ENCODE results near the gene NACC2. TPM values are rescaled to one million over a fixed set of nuclear protein-coding genes. Genes with fewer than 3 reads are reported as not detected.

Gene NACC2
- total RNA-seq, 4 donors from 2014 or later = 26.0 to 51.7 (median 43.5) TPM

- no peaks in the 10 kb centered on the region for H3K27me3 ChIP-seq
- ATAC-seq = peak; percentile 4 to 17
- H3K27ac ChIP-seq = peak overlapping the region; percentile 93 to 100 (median 97)
- in situ Hi-C loops (cut with MboI; ENCODE audit: low sequenced_read_pairs in 4 of 4) = no loop called here
- DNase-seq = peak in 1 of 2 donors; percentile 69
- peak overlapping the region; percentile 71 to 97 (median 84) for H3K4me3 ChIP-seq
- no peaks in the 10 kb centered on the region for H3K9me3 ChIP-seq
- TF ChIP-seq, protein P1, sequence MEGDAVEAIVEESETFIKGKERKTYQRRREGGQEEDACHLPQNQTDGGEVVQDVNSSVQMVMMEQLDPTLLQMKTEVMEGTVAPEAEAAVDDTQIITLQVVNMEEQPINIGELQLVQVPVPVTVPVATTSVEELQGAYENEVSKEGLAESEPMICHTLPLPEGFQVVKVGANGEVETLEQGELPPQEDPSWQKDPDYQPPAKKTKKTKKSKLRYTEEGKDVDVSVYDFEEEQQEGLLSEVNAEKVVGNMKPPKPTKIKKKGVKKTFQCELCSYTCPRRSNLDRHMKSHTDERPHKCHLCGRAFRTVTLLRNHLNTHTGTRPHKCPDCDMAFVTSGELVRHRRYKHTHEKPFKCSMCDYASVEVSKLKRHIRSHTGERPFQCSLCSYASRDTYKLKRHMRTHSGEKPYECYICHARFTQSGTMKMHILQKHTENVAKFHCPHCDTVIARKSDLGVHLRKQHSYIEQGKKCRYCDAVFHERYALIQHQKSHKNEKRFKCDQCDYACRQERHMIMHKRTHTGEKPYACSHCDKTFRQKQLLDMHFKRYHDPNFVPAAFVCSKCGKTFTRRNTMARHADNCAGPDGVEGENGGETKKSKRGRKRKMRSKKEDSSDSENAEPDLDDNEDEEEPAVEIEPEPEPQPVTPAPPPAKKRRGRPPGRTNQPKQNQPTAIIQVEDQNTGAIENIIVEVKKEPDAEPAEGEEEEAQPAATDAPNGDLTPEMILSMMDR (IDR thresholded peaks at IDR 0.05 in 4 of 5, conservative IDR thresholded peaks at IDR 0.05 in 1 of 5) = no peak
- no peak for TF ChIP-seq POLR2A (IDR thresholded peaks at IDR 0.05)
- H3K4me1 ChIP-seq = peaks cover 14 to 20% of the 10 kb centered on the region in 2 donors
- H3K36me3 ChIP-seq = peaks cover 0 to 14% of the 10 kb centered on the region in 2 donors
- intact Hi-C loops (cut with DNase I; ENCODE audit: low total_unique reads) = loop anchor here (5.0 kb wide), 1 partner anchor 90 kb away; no protein-coding TSS in a partner anchor
These were observed 22.3 kb upstream of the NACC2 start for GRCh38 chr9:136117291-136117915.

DNA sequence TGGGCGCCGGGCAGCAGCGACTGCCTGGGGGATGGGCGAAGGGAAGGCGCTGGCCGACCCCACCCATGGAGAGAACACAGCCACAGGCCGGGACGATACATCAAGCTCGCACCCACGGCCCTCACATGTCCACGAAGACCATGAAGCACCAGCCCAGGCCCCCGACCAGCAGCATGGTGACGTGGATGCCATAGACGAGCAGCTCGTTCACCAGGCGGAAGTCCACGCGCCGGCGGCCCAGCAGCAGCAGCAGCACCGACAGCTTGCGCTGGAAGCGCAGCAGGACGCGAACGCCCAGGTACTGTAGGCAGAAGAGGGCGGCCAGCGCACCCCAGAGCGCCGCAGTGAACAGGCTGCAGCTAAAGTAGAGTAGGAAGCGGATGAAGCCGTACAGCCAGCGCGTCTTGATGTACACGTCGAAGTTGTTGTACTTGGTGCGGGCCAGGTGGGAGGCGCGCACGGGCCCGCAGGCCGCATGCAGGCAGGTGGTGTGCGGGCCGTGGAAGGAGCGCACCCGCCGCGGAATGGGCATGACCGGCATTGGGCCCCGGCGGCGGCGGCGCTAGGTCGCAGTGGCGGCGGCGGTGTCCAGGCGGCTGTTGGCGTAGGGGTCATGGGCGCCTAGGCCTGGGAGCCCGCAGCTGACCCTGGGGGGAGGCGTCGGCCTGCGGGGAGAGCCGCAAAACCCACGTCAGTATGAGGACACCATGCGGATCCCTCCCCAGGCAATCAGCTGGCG, 21.4 kb upstream of the NACC2 start:
- TF ChIP-seq, protein P1 (IDR thresholded peaks at IDR 0.05 in 4 of 5, conservative IDR thresholded peaks at IDR 0.05 in 1 of 5) = no peak
- TF ChIP-seq POLR2A (IDR thresholded peaks at IDR 0.05) = no peak
- in situ Hi-C loops (cut with MboI; ENCODE audit: low sequenced_read_pairs in 4 of 4) (no loop called here), intact Hi-C loops (cut with DNase I; ENCODE audit: low total_unique reads) (loop anchor here (5.0 kb wide), 1 partner anchor 89 kb away; no protein-coding TSS in a partner anchor)
- Histone ChIP-seq H3K27ac (peak overlapping the region; percentile 93 to 100 (median 97)), H3K4me1 (peaks cover 14 to 20% of the 10 kb centered on the region in 2 donors), H3K36me3 (peaks cover 0 to 14% of the 10 kb centered on the region in 2 donors), H3K27me3 (no peaks in the 10 kb centered on the region), H3K9me3 (no peaks in the 10 kb centered on the region), H3K4me3 (no peak overlapping the region)
- no peak for ATAC-seq
- no peak for DNase-seq

DNA sequence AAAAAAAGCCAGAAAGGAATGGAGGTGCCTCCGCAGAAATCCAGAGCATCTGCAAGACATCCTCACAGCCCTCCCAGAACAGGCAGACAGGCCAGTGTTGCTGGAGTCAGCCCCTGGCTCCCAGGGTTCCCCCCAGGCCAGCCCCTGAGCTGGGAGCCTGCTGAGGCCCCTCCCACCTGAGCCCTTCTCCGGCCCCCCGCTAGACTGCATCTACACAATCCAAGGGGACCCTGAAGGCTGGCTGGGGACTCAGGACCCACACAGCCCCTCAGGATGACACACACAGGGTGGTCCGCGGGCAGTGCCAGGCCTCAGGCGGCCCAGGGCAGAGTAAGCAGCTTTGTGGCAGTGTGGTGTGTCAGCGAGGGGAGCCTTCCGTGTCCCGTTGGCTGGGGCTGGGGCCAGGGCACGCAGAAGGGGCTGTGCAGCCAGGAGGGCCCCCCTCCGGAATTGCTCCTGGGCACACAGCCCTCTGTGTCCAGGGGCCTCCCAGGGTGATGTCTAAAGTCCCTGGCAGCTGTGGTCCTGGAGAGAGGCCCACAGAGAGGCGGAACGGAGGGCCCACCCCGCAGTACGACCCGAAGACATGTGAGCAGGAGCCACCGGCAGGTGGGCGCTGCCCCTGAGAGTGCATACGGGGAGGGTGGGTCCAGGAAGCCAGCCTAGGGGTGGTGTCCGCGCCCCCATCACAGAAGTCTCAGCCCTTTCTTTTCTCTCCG, 20.7 kb upstream of the NACC2 start:
- DNase-seq (no peak), ATAC-seq (no peak)
- no peak for TF ChIP-seq POLR2A (IDR thresholded peaks at IDR 0.05)
- TF ChIP-seq, protein P1 (IDR thresholded peaks at IDR 0.05 in 4 of 5, conservative IDR thresholded peaks at IDR 0.05 in 1 of 5) = no peak
- Histone ChIP-seq H3K4me3 (no peak overlapping the region), H3K36me3 (peaks cover 0 to 14% of the 10 kb centered on the region in 2 donors), H3K4me1 (peaks cover 14 to 25% of the 10 kb centered on the region in 2 donors), H3K27me3 (no peaks in the 10 kb centered on the region), H3K27ac (no peak overlapping the region), H3K9me3 (no peaks in the 10 kb centered on the region)
- in situ Hi-C loops (cut with MboI; ENCODE audit: low sequenced_read_pairs in 4 of 4) = no loop called here
- intact Hi-C loops (cut with DNase I; ENCODE audit: low total_unique reads) = loop anchor here (5.0 kb wide), 1 partner anchor 88 kb away; no protein-coding TSS in a partner anchor

DNA sequence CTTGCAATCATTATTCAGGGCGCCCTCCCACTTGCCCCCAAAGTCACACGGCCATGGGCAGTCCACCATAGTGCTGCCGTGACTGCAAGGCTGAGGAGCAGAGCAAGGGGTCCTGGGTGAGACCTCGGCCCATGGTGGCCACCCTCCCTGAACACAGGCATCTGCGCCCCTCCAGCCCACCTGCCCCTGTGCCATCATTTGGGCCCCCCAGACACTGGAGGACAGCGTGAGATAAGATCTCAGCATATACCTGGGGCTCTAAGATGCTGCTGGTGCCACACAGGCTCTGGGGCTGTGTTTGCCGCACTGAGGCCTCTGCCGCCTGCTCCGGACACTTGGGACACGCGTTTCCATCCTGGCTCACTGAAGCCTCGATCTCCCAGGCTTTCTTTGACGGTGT, 20.1 kb upstream of the NACC2 start:
- Histone ChIP-seq H3K36me3 (peaks cover 0 to 14% of the 10 kb centered on the region in 2 donors), H3K27me3 (no peaks in the 10 kb centered on the region), H3K9me3 (no peaks in the 10 kb centered on the region), H3K27ac (no peak overlapping the region), H3K4me3 (no peak overlapping the region), H3K4me1 (peaks cover 19 to 28% of the 10 kb centered on the region in 2 donors)
- ATAC-seq (no peak), DNase-seq (no peak)
- in situ Hi-C loops (cut with MboI; ENCODE audit: low sequenced_read_pairs in 4 of 4) (no loop called here), intact Hi-C loops (cut with DNase I; ENCODE audit: low total_unique reads) (loop anchor here (5.0 kb wide), 1 partner anchor 88 kb away; no protein-coding TSS in a partner anchor)
- no peak for TF ChIP-seq POLR2A (IDR thresholded peaks at IDR 0.05)
- TF ChIP-seq, protein P1 (IDR thresholded peaks at IDR 0.05 in 4 of 5, conservative IDR thresholded peaks at IDR 0.05 in 1 of 5) = no peak

Measured in gastrocnemius medialis (tissue), 4 donors.